Measurements from ENCODE around the gene GRIA4. TPM values are rescaled to one million over a fixed set of nuclear protein-coding genes. Genes with fewer than 3 reads are reported as not detected.

Gene GRIA4
- total and polyA plus RNA-seq, 2 of the 13 experiments (the other 11 are each of a cell fraction or from before 2014, with no cell fraction given) = not detected

DNA sequence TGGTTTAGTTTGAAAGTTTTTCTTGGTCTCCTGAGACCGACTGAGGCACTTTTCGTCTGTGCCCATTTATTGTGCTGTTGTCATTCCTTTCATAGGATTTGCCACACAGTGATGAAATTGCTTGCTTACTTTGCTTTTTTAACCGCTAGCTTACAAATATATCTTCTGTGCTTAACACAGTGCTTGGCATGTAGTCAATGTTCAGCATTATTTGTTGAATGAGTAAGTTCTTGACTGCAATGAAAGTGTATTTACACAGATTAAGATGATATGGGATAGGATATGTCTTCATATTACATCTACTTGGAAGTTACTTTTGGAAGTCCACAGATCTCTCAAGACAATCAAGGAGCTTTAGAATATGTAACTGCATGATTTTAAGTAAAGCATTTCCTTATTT, 91.2 kb downstream of the GRIA4 start:
- Histone ChIP-seq H2AFZ (ENCODE audit: low read length) (no peak overlapping the region), H3K4me3 (replicated peaks in 1 of 3; ENCODE audit: insufficient read depth in 1 of 3, low read depth in 2 of 3, low read length in 3 of 3) (no peak overlapping the region), H4K20me1 (ENCODE audit: insufficient read depth, low read length) (no peaks in the 10 kb centered on the region), H3K4me2 (ENCODE audit: low read depth, low read length) (no peak overlapping the region), H3K9ac (ENCODE audit: insufficient read depth, low read depth, low read length) (no peak overlapping the region), H3K4me1 (ENCODE audit: insufficient read depth, low read length) (no peaks in the 10 kb centered on the region), H3K79me2 (ENCODE audit: insufficient read depth, low read length) (no peaks in the 10 kb centered on the region), H3K27me3 (ENCODE audit: control insufficient read depth in 1 of 2, insufficient read depth in 2 of 2, low read length in 2 of 2) (no peaks in the 10 kb centered on the region), H3K27ac (ENCODE audit: extremely low read length, insufficient read depth, low read length) (no peak overlapping the region), H3K36me3 (replicated peaks in 1 of 2; ENCODE audit: control insufficient read depth in 1 of 2, insufficient read depth in 2 of 2, low read length in 2 of 2) (no peaks in the 10 kb centered on the region), H3K9me3 (ENCODE audit: low read length) (no peaks in the 10 kb centered on the region)
- 0% methylated on average over 3 of the region's 3 CpGs for WGBS (ENCODE audit: low lambda C conversion rate)
- ChIA-PET CTCF (ENCODE audit: low intra/inter-chr PET ratio, low total read pairs) (no interaction called here), POLR2A (no interaction called here)
- no peak for TF ChIP-seq POLR2A (IDR thresholded peaks at IDR 0.05; ENCODE audit: insufficient read depth in 1 of 2, low read depth in 2 of 2, low read length in 2 of 2)
- no peak for TF ChIP-seq KMT2B (CRISPR knock-in tag; IDR thresholded peaks at IDR 0.05)
- TF ChIP-seq HNF4A (CRISPR knock-in tag; IDR thresholded peaks at IDR 0.05) = no peak
- TF ChIP-seq CCDC6 (CRISPR knock-in tag; IDR thresholded peaks at IDR 0.05) = no peak
- TF ChIP-seq, protein P1, sequence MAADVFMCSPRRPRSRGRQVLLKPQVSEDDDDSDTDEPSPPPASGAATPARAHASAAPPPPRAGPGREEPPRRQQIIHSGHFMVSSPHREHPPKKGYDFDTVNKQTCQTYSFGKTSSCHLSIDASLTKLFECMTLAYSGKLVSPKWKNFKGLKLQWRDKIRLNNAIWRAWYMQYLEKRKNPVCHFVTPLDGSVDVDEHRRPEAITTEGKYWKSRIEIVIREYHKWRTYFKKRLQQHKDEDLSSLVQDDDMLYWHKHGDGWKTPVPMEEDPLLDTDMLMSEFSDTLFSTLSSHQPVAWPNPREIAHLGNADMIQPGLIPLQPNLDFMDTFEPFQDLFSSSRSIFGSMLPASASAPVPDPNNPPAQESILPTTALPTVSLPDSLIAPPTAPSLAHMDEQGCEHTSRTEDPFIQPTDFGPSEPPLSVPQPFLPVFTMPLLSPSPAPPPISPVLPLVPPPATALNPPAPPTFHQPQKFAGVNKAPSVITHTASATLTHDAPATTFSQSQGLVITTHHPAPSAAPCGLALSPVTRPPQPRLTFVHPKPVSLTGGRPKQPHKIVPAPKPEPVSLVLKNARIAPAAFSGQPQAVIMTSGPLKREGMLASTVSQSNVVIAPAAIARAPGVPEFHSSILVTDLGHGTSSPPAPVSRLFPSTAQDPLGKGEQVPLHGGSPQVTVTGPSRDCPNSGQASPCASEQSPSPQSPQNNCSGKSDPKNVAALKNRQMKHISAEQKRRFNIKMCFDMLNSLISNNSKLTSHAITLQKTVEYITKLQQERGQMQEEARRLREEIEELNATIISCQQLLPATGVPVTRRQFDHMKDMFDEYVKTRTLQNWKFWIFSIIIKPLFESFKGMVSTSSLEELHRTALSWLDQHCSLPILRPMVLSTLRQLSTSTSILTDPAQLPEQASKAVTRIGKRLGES (CRISPR knock-in tag; IDR thresholded peaks at IDR 0.05; ENCODE audit: borderline replicate concordance) = no peak
- TF ChIP-seq ZNF124 (CRISPR knock-in tag; IDR thresholded peaks at IDR 0.05) = no peak
- no peak for TF ChIP-seq PTBP1 (IDR thresholded peaks at IDR 0.05; ENCODE audit: low read depth, low read length, poor library complexity, severe bottlenecking)
- TF ChIP-seq FOXA1 (IDR thresholded peaks at IDR 0.05) = no peak
- no peak for TF ChIP-seq FOXA1 (CRISPR knock-in tag; IDR thresholded peaks at IDR 0.05)
- no peak for TF ChIP-seq ZNF83 (CRISPR knock-in tag; IDR thresholded peaks at IDR 0.05; ENCODE audit: borderline replicate concordance)
- TF ChIP-seq, protein P2, sequence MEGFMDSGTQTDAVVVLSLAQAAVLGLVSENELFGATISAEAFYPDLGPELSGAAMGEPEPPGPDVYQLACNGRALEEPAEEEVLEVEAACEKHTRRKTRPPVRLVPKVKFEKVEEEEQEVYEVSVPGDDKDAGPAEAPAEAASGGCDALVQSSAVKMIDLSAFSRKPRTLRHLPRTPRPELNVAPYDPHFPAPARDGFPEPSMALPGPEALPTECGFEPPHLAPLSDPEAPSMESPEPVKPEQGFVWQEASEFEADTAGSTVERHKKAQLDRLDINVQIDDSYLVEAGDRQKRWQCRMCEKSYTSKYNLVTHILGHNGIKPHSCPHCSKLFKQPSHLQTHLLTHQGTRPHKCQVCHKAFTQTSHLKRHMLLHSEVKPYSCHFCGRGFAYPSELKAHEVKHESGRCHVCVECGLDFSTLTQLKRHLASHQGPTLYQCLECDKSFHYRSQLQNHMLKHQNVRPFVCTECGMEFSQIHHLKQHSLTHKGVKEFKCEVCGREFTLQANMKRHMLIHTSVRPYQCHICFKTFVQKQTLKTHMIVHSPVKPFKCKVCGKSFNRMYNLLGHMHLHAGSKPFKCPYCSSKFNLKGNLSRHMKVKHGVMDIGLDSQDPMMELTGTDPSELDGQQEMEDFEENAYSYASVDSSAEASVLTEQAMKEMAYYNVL (CRISPR knock-in tag; IDR thresholded peaks at IDR 0.05; ENCODE audit: borderline replicate concordance) = no peak
- TF ChIP-seq ZNF260 (CRISPR knock-in tag; IDR thresholded peaks at IDR 0.05; ENCODE audit: borderline replicate concordance, low read depth) = no peak
- TF ChIP-seq, protein P3, sequence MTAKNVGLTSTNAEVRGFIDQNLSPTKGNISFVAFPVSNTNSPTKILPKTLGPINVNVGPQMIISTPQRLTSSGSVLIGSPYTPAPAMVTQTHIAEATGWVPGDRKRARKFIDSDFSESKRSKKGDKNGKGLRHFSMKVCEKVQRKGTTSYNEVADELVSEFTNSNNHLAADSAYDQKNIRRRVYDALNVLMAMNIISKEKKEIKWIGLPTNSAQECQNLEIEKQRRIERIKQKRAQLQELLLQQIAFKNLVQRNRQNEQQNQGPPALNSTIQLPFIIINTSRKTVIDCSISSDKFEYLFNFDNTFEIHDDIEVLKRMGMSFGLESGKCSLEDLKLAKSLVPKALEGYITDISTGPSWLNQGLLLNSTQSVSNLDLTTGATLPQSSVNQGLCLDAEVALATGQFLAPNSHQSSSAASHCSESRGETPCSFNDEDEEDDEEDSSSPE (CRISPR knock-in tag; IDR thresholded peaks at IDR 0.05) = no peak
- in situ Hi-C loops (cut with HindIII; ENCODE audit: extremely low pct_ligation_motif_present, low pct_unique_long_range_greater_than_20kb) = no loop called here
- intact Hi-C loops (cut with micrococcal nuclease; ENCODE audit: unreplicated experiment) = no loop called here
- ATAC-seq = no peak
- no TSS peak for BruUV-seq (replicated peaks)
- FAIRE-seq = no peak
- DNase-seq (ENCODE audit: low spot score) = no peak
